Activated CD8-positive, alpha-beta T cell treated with anti-CD3 and anti-CD28 coated beads for 36 hours (primary cell): ENCODE results near the gene HMCN1. TPM values are rescaled to one million over a fixed set of nuclear protein-coding genes. Genes with fewer than 3 reads are reported as not detected.

ENCODE experiments used
- ATAC-seq: fragments of 200-7000 bp; cut with Tn5 transposase; one replicate; pipeline ENCODE4 v1.10.0; 2021; ENCODE audit warnings: mild to moderate bottlenecking, moderate library complexity
- CTCF ChIA-PET: fragments of 350-600 bp; sonication (Branson Sonifier 250); formaldehyde crosslinking; loops from one replicate; lab custom pipeline; 2021; ENCODE audit warnings: antibody characterized with exemption; lab: Charles Lee
- POLR2A ChIA-PET: fragments of 350-600 bp; sonication (Branson Sonifier 250); formaldehyde crosslinking; loops from one replicate; lab custom pipeline; 2021; ENCODE audit warnings: antibody characterized with exemption; lab: Charles Lee
- DNase-seq: peaks from one replicate; pipeline ENCODE4 v3.0.0-alpha.2; 2020
- H3K27ac Mint-ChIP-seq: one replicate; pipeline ENCODE4 v1.8.0; 2021; ENCODE audit warnings: mild to moderate bottlenecking, mixed read lengths
- H3K27me3 Mint-ChIP-seq: one replicate; pipeline ENCODE4 v1.8.0; 2021; ENCODE audit warnings: mixed read lengths
- H3K36me3 Mint-ChIP-seq: one replicate; pipeline ENCODE4 v1.8.0; 2021; ENCODE audit warnings: low read depth, mixed read lengths
- H3K4me1 Mint-ChIP-seq: one replicate; pipeline ENCODE4 v1.8.0; 2021; ENCODE audit warnings: low read depth, mixed read lengths
- H3K4me3 Mint-ChIP-seq: one replicate; pipeline ENCODE4 v1.8.0; 2021; ENCODE audit warnings: mild to moderate bottlenecking, moderate library complexity, mixed read lengths
- H3K9me3 Mint-ChIP-seq: one replicate; pipeline ENCODE4 v1.8.0; 2021; ENCODE audit warnings: mixed read lengths
- CTCF ChIP-seq: fragments of 200-600 bp; IDR thresholded peaks from one replicate; pipeline ENCODE4 v1.8.0; 2022; ENCODE audit warnings: antibody characterized with exemption, mild to moderate bottlenecking
- intact Hi-C: fragments of 100-400 bp; cut with micrococcal nuclease; formaldehyde crosslinking; loops from one replicate; pipeline ENCODE4 v1.10.0; 2022
- total RNA-seq, 2 experiments: library from RNA; stranded (reverse); gene quantifications; one replicate each; pipeline ENCODE4 v1.2.3, GENCODE V29; 2021

Gene HMCN1
- total RNA-seq, 2 experiments from 2014 or later: not detected

GRCh38 chr1:185984113-185984836 lies 250.1 kb downstream of the HMCN1 start:
- intact Hi-C loops: no loop called here
- POLR2A ChIA-PET: no interaction called here

GRCh38 chr1:185987611-185988321 lies 253.6 kb downstream of the HMCN1 start:
- no peaks in the 10 kb centered on the region for H3K9me3 Mint-ChIP-seq
- POLR2A ChIA-PET: no interaction called here
- intact Hi-C loops: no loop called here

More at GRCh38 chr1:185984113-185984836, 250.1 kb downstream of the HMCN1 start:
- H3K4me1 Mint-ChIP-seq: peaks cover 9% of the 10 kb centered on the region
- H3K36me3 Mint-ChIP-seq: no peaks in the 10 kb centered on the region
- no peak for DNase-seq
- H3K9me3 Mint-ChIP-seq: no peaks in the 10 kb centered on the region
- no peak for TF ChIP-seq CTCF
- CTCF ChIA-PET: no interaction called here
- H3K27ac Mint-ChIP-seq: no peak overlapping the region
- ATAC-seq: no peak
- H3K27me3 Mint-ChIP-seq: peaks cover 2% of the 10 kb centered on the region
- H3K4me3 Mint-ChIP-seq: no peak overlapping the region

GRCh38 chr1:185990565-185990964 lies 256.4 kb downstream of the HMCN1 start:
- H3K4me3 Mint-ChIP-seq: no peak overlapping the region
- no peaks in the 10 kb centered on the region for H3K36me3 Mint-ChIP-seq
- POLR2A ChIA-PET: no interaction called here
- no peak for ATAC-seq
- CTCF ChIA-PET: no interaction called here
- peaks cover 3% of the 10 kb centered on the region for H3K27me3 Mint-ChIP-seq
- H3K27ac Mint-ChIP-seq: no peak overlapping the region
- no peak for TF ChIP-seq CTCF
- intact Hi-C loops: no loop called here
- DNase-seq: no peak
- H3K9me3 Mint-ChIP-seq: no peaks in the 10 kb centered on the region
- peaks cover 9% of the 10 kb centered on the region for H3K4me1 Mint-ChIP-seq

More at GRCh38 chr1:185987611-185988321, 253.6 kb downstream of the HMCN1 start:
- no peaks in the 10 kb centered on the region for H3K36me3 Mint-ChIP-seq
- peak overlapping the region; percentile 89 for H3K27ac Mint-ChIP-seq
- no peak for TF ChIP-seq CTCF
- ATAC-seq (peak; percentile 77), DNase-seq (peak; percentile 1)
- H3K4me3 Mint-ChIP-seq: peak overlapping the region; percentile 13
- peaks cover 9% of the 10 kb centered on the region for H3K4me1 Mint-ChIP-seq
- CTCF ChIA-PET: no interaction called here
- H3K27me3 Mint-ChIP-seq: peaks cover 2% of the 10 kb centered on the region

- ChIA-PET CTCF (no interaction called here), POLR2A (interaction anchor here (0.6 kb wide), 1 partner anchor 1086 kb away, joined by 5 read pairs; no protein-coding TSS in a partner anchor)
- H3K36me3 Mint-ChIP-seq: no peaks in the 10 kb centered on the region
- peaks cover 3% of the 10 kb centered on the region for H3K27me3 Mint-ChIP-seq
- H3K9me3 Mint-ChIP-seq: no peaks in the 10 kb centered on the region
- H3K27ac Mint-ChIP-seq: no peak overlapping the region
- intact Hi-C loops: no loop called here
- H3K4me1 Mint-ChIP-seq: peaks cover 9% of the 10 kb centered on the region
- DNase-seq (no peak), ATAC-seq (no peak)
- TF ChIP-seq CTCF: no peak
- H3K4me3 Mint-ChIP-seq: no peak overlapping the region
These were observed 257.1 kb downstream of the HMCN1 start for GRCh38 chr1:185991266-185991665.

- Mint-ChIP-seq H3K4me3 (no peak overlapping the region), H3K27ac (no peak overlapping the region), H3K4me1 (no peaks in the 10 kb centered on the region), H3K9me3 (no peaks in the 10 kb centered on the region), H3K36me3 (no peaks in the 10 kb centered on the region), H3K27me3 (peaks cover 8% of the 10 kb centered on the region)
- no peak for TF ChIP-seq CTCF
- intact Hi-C loops: no loop called here
- no peak for DNase-seq
- ATAC-seq: no peak
- CTCF ChIA-PET: no interaction called here
- POLR2A ChIA-PET: no interaction called here
These were observed 262.0 kb downstream of the HMCN1 start for GRCh38 chr1:185996211-185996610.
